Measurements from ENCODE around the gene ENTREP1. TPM values are rescaled to one million over a fixed set of nuclear protein-coding genes. Genes with fewer than 3 reads are reported as not detected.
A peak's percentile ranks its signal among the peaks of the same experiment; 100 is the strongest.

Gene ENTREP1
- total RNA-seq, 1 experiment from 2014 or later = 0.35 TPM

DNA sequence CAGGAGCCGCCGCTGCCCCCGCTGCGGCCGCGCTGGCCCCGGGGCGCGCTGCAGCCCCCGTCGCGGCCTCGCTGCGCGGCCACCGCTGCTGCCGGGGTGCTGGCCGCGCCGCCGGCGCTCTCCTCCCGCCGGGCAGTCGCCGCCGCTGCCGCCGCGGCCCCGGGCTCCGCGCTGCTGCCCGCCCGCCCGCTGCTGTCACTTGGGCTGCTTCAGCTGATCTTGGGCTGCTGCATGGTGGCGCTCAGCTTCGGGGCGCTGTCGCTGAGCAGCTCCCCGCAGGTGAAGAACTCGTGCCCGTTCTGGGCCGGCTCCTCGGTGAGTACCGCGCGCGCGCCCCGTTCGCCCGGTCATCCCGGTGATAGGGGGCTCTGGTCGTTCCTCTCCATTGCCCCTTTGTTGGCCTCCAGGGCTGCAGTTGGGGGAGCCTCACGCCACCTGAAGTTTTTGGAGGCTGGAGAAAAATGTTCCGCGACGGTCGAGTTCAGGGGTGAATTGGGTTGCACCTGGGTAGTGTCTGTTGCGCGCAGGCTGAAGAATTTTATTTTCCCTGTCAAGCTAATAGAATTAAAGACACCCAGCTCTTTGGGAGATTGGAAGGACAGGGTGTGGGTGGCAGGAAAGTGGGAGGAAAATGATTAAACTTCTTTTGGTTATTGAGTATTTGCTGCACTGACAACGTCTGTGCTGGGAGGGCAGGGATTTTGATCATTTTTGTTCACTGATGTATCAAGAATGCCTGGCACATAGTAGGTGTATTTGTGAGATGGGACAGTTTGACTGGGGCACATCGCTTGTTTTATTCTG, 596 bp downstream of the ENTREP1 start:
- CTCF ChIA-PET = no interaction called here
- H3K4me1 ChIP-seq (replicated peaks; ENCODE audit: insufficient read depth) = peaks cover 5% of the 10 kb centered on the region; the same call in 1 of the 2 replicates
- H3K9me3 ChIP-seq (ENCODE audit: insufficient read depth, low read depth) = no peaks in the 10 kb centered on the region
- H3K27me3 ChIP-seq (ENCODE audit: insufficient read depth, low read depth) = peaks cover 8% of the 10 kb centered on the region
- no peaks in the 10 kb centered on the region for H3K36me3 ChIP-seq (ENCODE audit: low read depth)
- no peak overlapping the region for H3K27ac ChIP-seq
- H3K79me2 ChIP-seq (ENCODE audit: low read depth) = no peaks in the 10 kb centered on the region
- POLR2A ChIA-PET (ENCODE audit: unreplicated experiment) = no interaction called here
- no peaks in the 10 kb centered on the region for H3K9me2 ChIP-seq (ENCODE audit: insufficient read depth)
- intact Hi-C loops (cut with micrococcal nuclease; ENCODE audit: unreplicated experiment) = loop anchor here (2.0 to 10.0 kb wide), 2 partner anchors 53 to 89 kb away; no protein-coding TSS in a partner anchor
- H3F3A ChIP-seq (ENCODE audit: insufficient read depth, low read depth) = no peaks in the 10 kb centered on the region
- TF ChIP-seq EZH2 (IDR thresholded peaks at IDR 0.05; ENCODE audit: low read depth) = no peak
- TF ChIP-seq, protein P1, sequence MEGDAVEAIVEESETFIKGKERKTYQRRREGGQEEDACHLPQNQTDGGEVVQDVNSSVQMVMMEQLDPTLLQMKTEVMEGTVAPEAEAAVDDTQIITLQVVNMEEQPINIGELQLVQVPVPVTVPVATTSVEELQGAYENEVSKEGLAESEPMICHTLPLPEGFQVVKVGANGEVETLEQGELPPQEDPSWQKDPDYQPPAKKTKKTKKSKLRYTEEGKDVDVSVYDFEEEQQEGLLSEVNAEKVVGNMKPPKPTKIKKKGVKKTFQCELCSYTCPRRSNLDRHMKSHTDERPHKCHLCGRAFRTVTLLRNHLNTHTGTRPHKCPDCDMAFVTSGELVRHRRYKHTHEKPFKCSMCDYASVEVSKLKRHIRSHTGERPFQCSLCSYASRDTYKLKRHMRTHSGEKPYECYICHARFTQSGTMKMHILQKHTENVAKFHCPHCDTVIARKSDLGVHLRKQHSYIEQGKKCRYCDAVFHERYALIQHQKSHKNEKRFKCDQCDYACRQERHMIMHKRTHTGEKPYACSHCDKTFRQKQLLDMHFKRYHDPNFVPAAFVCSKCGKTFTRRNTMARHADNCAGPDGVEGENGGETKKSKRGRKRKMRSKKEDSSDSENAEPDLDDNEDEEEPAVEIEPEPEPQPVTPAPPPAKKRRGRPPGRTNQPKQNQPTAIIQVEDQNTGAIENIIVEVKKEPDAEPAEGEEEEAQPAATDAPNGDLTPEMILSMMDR (conservative IDR thresholded peaks at IDR 0.05) = no peak
- peak overlapping the region; percentile 62 for H3K4me3 ChIP-seq
- H4K20me1 ChIP-seq (ENCODE audit: insufficient read depth) = no peaks in the 10 kb centered on the region
- peak in 1 of 2 experiments; percentile 29 for DNase-seq
- peak overlapping the region; percentile 92 for H3K4me2 ChIP-seq
- peak overlapping the region; percentile 79 for H2AFZ ChIP-seq
- BruUV-seq (replicated peaks) = no TSS peak

DNA sequence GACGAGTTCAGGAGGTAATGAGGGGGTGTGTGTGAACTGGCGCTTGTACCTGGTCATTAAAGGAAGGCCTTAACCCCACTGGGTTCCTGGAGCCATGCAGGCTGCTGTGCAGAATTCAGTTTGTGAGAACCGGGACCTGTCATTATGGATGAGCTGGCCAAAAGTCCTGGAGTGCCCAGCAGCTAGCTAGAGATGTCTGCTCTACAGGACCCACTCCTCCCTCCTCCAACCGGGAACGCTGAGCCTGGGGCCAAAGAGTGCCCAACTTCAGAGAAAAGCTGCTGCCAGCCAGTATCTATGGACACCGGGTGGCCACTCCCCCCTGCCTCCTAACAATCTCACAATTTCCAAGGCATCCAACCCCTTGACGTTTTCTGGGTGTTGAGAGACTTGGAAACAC, 1.2 kb downstream of the ENTREP1 start:
- no peak overlapping the region for H3K27ac ChIP-seq
- no peaks in the 10 kb centered on the region for H4K20me1 ChIP-seq (ENCODE audit: insufficient read depth)
- H3F3A ChIP-seq (ENCODE audit: insufficient read depth, low read depth) = no peaks in the 10 kb centered on the region
- peaks cover 5% of the 10 kb centered on the region; the same call in 1 of the 2 replicates for H3K4me1 ChIP-seq (replicated peaks; ENCODE audit: insufficient read depth)
- H3K4me2 ChIP-seq = peak overlapping the region; percentile 92; the same call in 1 of the 2 replicates
- no peaks in the 10 kb centered on the region for H3K79me2 ChIP-seq (ENCODE audit: low read depth)
- TF ChIP-seq, protein P1 (conservative IDR thresholded peaks at IDR 0.05) = no peak
- TF ChIP-seq EZH2 (IDR thresholded peaks at IDR 0.05; ENCODE audit: low read depth) = no peak
- H2AFZ ChIP-seq = no peak overlapping the region
- H3K27me3 ChIP-seq (ENCODE audit: insufficient read depth, low read depth) = peaks cover 8% of the 10 kb centered on the region
- CTCF ChIA-PET = no interaction called here
- H3K9me2 ChIP-seq (ENCODE audit: insufficient read depth) = no peaks in the 10 kb centered on the region
- intact Hi-C loops (cut with micrococcal nuclease; ENCODE audit: unreplicated experiment) = loop anchor here (10.0 kb wide), 1 partner anchor 89 kb away; no protein-coding TSS in a partner anchor
- POLR2A ChIA-PET (ENCODE audit: unreplicated experiment) = no interaction called here
- H3K9me3 ChIP-seq (ENCODE audit: insufficient read depth, low read depth) = no peaks in the 10 kb centered on the region
- BruUV-seq (replicated peaks) = no TSS peak
- no peak for DNase-seq
- no peaks in the 10 kb centered on the region for H3K36me3 ChIP-seq (ENCODE audit: low read depth)
- H3K4me3 ChIP-seq = no peak overlapping the region

DNA sequence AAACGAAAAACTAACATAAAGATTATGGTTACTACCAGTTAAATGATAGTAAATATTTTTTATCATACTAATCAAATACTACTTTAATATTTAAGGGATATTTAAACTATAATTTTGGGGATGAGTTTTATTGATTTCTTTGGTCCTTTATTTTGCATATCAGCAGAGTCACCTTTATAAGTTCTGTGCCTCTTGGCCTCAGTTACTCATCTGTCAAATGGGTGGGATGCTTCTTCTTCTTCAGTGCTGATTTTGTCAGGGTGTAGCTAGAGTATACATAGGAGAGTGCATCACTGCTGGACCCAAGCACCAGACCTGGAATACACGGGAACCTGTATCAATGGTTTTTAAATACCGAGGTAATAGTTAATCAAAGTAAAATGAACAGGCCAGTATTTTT, 5.6 kb downstream of the ENTREP1 start:
- no peaks in the 10 kb centered on the region for H3K79me2 ChIP-seq (ENCODE audit: low read depth)
- H3K27me3 ChIP-seq (ENCODE audit: insufficient read depth, low read depth) = peaks cover 8% of the 10 kb centered on the region
- H3K27ac ChIP-seq = no peak overlapping the region
- no peaks in the 10 kb centered on the region for H3K9me3 ChIP-seq (ENCODE audit: insufficient read depth, low read depth)
- H4K20me1 ChIP-seq (ENCODE audit: insufficient read depth) = no peaks in the 10 kb centered on the region
- intact Hi-C loops (cut with micrococcal nuclease; ENCODE audit: unreplicated experiment) = no loop called here
- no peak for DNase-seq
- CTCF ChIA-PET = no interaction called here
- no peak for TF ChIP-seq EZH2 (IDR thresholded peaks at IDR 0.05; ENCODE audit: low read depth)
- TF ChIP-seq, protein P1 (conservative IDR thresholded peaks at IDR 0.05) = no peak
- peaks cover 5% of the 10 kb centered on the region; the same call in 1 of the 2 replicates for H3K4me1 ChIP-seq (replicated peaks; ENCODE audit: insufficient read depth)
- no TSS peak for BruUV-seq (replicated peaks)
- no peak overlapping the region for H2AFZ ChIP-seq
- no peaks in the 10 kb centered on the region for H3K36me3 ChIP-seq (ENCODE audit: low read depth)
- H3K4me3 ChIP-seq = no peak overlapping the region
- H3K4me2 ChIP-seq = no peak overlapping the region
- H3K9me2 ChIP-seq (ENCODE audit: insufficient read depth) = no peaks in the 10 kb centered on the region
- no peaks in the 10 kb centered on the region for H3F3A ChIP-seq (ENCODE audit: insufficient read depth, low read depth)
- POLR2A ChIA-PET (ENCODE audit: unreplicated experiment) = no interaction called here
